ENCODE measurements around the gene PKDREJ.

DNA sequence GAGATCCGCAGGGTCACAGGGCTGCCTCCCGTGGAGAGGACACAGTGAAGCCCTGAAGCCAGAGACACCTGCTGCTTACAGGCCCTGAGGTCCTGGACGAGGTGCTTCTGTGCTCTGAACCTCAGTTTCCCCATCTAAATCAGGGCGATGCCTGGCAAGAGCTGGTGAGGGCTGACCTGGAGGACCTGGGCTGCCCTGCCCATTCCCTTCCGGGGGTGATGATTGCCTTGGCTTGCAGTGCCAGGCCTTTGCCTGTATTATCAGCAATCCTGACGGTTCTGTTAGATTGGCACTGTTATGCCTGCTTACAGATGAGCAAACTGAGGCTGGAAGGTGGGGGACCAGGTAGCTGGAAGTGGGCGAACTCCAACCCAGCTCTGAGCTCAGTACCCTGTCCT is 25.7 kb upstream of the PKDREJ start:
- TF ChIP-seq CTCF (IDR thresholded peaks at IDR 0.05; ENCODE audit: low read depth, low read length, poor library complexity, severe bottlenecking) (no peak), EZH2phosphoT487 (IDR thresholded peaks at IDR 0.05; ENCODE audit: borderline replicate concordance, low read length) (no peak)

Measured in DOHH2 (cell line).